HepG2 (cell line): ENCODE measurements around the gene DDAH2. TPM values are rescaled to one million over a fixed set of nuclear protein-coding genes. Genes with fewer than 3 reads are reported as not detected.

Experiments
- CCAR2 ChIP-seq: fragments of 200-400 bp; formaldehyde crosslinking; optimal IDR thresholded peaks from 2 replicates; pipeline ENCODE3; 2018; ENCODE audit warnings: low read depth, mild to moderate bottlenecking, low read length, moderate library complexity
- EEA1 ChIP-seq: sonication (generic); formaldehyde crosslinking; IDR thresholded peaks from 2 replicates; pipeline ENCODE4 v1.5.1; 2020; ENCODE audit warnings: mild to moderate bottlenecking, missing genetic modification reagents, borderline replicate concordance
- GTF2F1 ChIP-seq: fragments of 150-350 bp; IDR thresholded peaks from 2 replicates; pipeline ENCODE4 v1.6.1; 2014; ENCODE audit warnings: low read length
- HOXA3 ChIP-seq: sonication (generic); formaldehyde crosslinking; IDR thresholded peaks from 2 replicates; pipeline ENCODE4 v1.5.0; 2020; ENCODE audit warnings: missing genetic modification reagents
- MEIS2 ChIP-seq: sonication (generic); formaldehyde crosslinking; IDR thresholded peaks from 2 replicates; pipeline ENCODE4 v1.9.0; 2021; ENCODE audit warnings: mild to moderate bottlenecking, missing genetic modification reagents
- NRL ChIP-seq: sonication (generic); formaldehyde crosslinking; IDR thresholded peaks from 2 replicates; pipeline ENCODE4 v1.5.0; 2020; ENCODE audit warnings: missing genetic modification reagents, mild to moderate bottlenecking, moderate library complexity, borderline replicate concordance
- SAP130 ChIP-seq: IDR thresholded peaks from 2 replicates; pipeline ENCODE4 v1.6.1; 2016; ENCODE audit warnings: low read depth
- SNRNP70 ChIP-seq: fragments of 200-400 bp; formaldehyde crosslinking; IDR thresholded peaks from 2 replicates; pipeline ENCODE4 v1.6.1; 2017; ENCODE audit warnings: mild to moderate bottlenecking, low read depth, low read length, moderate library complexity
- SOX6 ChIP-seq, 2 experiments: fragments of 450-650 bp in 1 of 2; sonication (generic) in 1 of 2; formaldehyde crosslinking in 1 of 2; IDR thresholded peaks; 2 replicates each; pipeline versions ENCODE4 v1.4.0 to v1.6.1; 2017 to 2020; ENCODE audit warnings: antibody characterized with exemption in 1 of 2, mild to moderate bottlenecking in 1 of 2, missing genetic modification reagents in 1 of 2
- SRSF4 ChIP-seq: fragments of 200-400 bp; formaldehyde crosslinking; IDR thresholded peaks from one replicate; pipeline ENCODE4 v1.6.1; 2018; ENCODE audit warnings: mild to moderate bottlenecking, low read depth, low read length, moderate library complexity; ENCODE audit not compliant: poor library complexity, severe bottlenecking
- YEATS2 ChIP-seq: sonication (generic); formaldehyde crosslinking; IDR thresholded peaks from 2 replicates; pipeline ENCODE4 v1.4.0; 2020; ENCODE audit warnings: missing genetic modification reagents, borderline replicate concordance
- ZNF138 ChIP-seq: sonication (generic); formaldehyde crosslinking; IDR thresholded peaks from 2 replicates; pipeline ENCODE4 v1.5.0; 2020; ENCODE audit warnings: mild to moderate bottlenecking, low read depth, missing genetic modification reagents
- ZNF607 ChIP-seq: sonication (generic); formaldehyde crosslinking; IDR thresholded peaks from 2 replicates; pipeline ENCODE4 v1.5.1; 2020; ENCODE audit warnings: missing genetic modification reagents, mild to moderate bottlenecking, borderline replicate concordance
- ZNF792 ChIP-seq: IDR thresholded peaks from 2 replicates; pipeline ENCODE4 v1.6.1; 2016
- ZSCAN29 ChIP-seq: sonication (generic); formaldehyde crosslinking; conservative IDR thresholded peaks from 2 replicates; pipeline ENCODE4 v1.4.0; 2020; ENCODE audit warnings: mild to moderate bottlenecking, missing genetic modification reagents
- polyA plus RNA-seq, 8 experiments: library from polyadenylated mRNA; depleted of rRNA in 3 of 8; stranded (reverse) in 7 of 8; unstranded in 1 of 8; fragments of >200 nt; fragmentation: Illumina TruSeq in 4 of 8; extraction: Trizol in 4 of 8; gene quantifications; 2 replicates each; pipeline versions ENCODE4 v1.2.1 to v1.2.3, GENCODE V29; 2011 to 2016; ENCODE audit warnings: low read depth in 4 of 8, missing spikeins in 1 of 8, mixed read lengths in 1 of 8; ENCODE audit not compliant: insufficient read depth in 1 of 8
- total RNA-seq, 5 experiments: library from RNA; depleted of rRNA; stranded (reverse); fragments of >200 nt; fragmentation: Illumina TruSeq; extraction: Trizol; gene quantifications; 2 replicates each; pipeline ENCODE4 v1.2.3, GENCODE V29; 2016; ENCODE audit warnings: low read depth in 1 of 5
- TF ChIP-seq, protein P1 (sequence below): sonication (generic); formaldehyde crosslinking; IDR thresholded peaks from 2 replicates; pipeline ENCODE4 v1.4.0; 2020; ENCODE audit warnings: mild to moderate bottlenecking, missing genetic modification reagents
- TF ChIP-seq, protein P2 (sequence below): IDR thresholded peaks from 2 replicates; pipeline ENCODE4 v1.6.1; 2016
- TF ChIP-seq, protein P3 (sequence below): sonication (generic); formaldehyde crosslinking; IDR thresholded peaks from 2 replicates; pipeline ENCODE4 v1.5.1; 2020; ENCODE audit warnings: missing genetic modification reagents, mild to moderate bottlenecking, borderline replicate concordance
- TF ChIP-seq, protein P4 (sequence below): sonication (generic); formaldehyde crosslinking; conservative IDR thresholded peaks from 2 replicates; pipeline ENCODE4 v1.4.0; 2020; ENCODE audit warnings: mild to moderate bottlenecking, missing genetic modification reagents, moderate library complexity
- TF ChIP-seq, protein P5 (sequence below): sonication (generic); formaldehyde crosslinking; IDR thresholded peaks from 2 replicates; pipeline ENCODE4 v1.4.0; 2020; ENCODE audit warnings: missing genetic modification reagents

Gene DDAH2
- total and polyA plus RNA-seq, 2 of the 13 experiments (the other 11 are each of a cell fraction or from before 2014, with no cell fraction given), result 16.4 to 21.1 TPM

DNA sequence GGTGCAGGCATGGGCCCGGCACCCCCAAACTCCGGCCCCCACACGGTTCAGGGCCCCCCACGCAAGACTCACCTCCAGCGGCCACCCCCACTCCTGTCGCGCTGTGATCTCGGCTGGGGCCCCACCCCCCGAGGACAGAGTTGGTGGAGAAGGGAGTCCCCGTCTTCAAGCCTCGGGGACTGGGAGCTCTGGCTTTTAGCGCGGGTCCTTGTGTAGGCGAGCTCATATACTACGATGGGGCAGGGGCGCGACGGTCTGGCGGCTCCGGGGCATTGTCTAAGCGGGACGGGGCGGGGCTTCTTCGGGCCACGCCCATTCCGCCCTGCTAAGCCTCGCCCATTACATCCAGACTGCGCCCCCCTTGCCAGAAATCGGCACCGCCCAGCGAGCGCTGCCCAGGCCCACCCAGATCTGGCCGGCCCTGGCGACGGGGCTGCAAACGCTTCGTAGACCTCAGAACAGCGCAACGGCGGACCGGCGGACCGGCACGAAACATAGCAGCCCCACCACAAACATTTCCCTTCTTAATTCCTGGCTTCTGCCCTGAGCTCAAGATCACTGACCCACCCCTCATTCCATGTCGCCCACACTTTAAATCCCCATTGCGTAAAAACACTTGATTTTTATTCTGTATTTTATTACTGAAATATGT, 1.0 kb upstream of the DDAH2 start (continued):
- TF ChIP-seq SOX6 (IDR thresholded peaks at IDR 0.05) (no peak), SOX6 (CRISPR knock-in tag; IDR thresholded peaks at IDR 0.05) (0 out of 2 replicates have a peak, but pooled peaks have one; percentile 39), CCAR2 (no peak), YEATS2 (no peak), ZNF792 (CRISPR knock-in tag) (no peak), EEA1 (CRISPR knock-in tag) (0 out of 2 replicates have a peak, but pooled peaks have one; percentile 55), NRL (CRISPR knock-in tag) (0 out of 2 replicates have a peak, but pooled peaks have one; percentile 33), SRSF4 (peak; percentile 98), ZNF607 (CRISPR knock-in tag) (peak; percentile 95), ZNF138 (CRISPR knock-in tag) (peak; percentile 78; the same call in 1 of the 2 replicates), SAP130 (CRISPR knock-in tag) (peak; percentile 4; the same call in 1 of the 2 replicates), SNRNP70 (peak; percentile 82; the same call in 1 of the 2 replicates), ZSCAN29 (CRISPR knock-in tag) (peak; percentile 86), GTF2F1 (no peak), HOXA3 (CRISPR knock-in tag) (peak; percentile 53), MEIS2 (0 out of 2 replicates have a peak, but pooled peaks have one; percentile 43)
- TF ChIP-seq, protein P1, sequence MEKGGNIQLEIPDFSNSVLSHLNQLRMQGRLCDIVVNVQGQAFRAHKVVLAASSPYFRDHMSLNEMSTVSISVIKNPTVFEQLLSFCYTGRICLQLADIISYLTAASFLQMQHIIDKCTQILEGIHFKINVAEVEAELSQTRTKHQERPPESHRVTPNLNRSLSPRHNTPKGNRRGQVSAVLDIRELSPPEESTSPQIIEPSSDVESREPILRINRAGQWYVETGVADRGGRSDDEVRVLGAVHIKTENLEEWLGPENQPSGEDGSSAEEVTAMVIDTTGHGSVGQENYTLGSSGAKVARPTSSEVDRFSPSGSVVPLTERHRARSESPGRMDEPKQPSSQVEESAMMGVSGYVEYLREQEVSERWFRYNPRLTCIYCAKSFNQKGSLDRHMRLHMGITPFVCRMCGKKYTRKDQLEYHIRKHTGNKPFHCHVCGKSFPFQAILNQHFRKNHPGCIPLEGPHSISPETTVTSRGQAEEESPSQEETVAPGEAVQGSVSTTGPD (CRISPR knock-in tag), result no peak
- TF ChIP-seq, protein P2, sequence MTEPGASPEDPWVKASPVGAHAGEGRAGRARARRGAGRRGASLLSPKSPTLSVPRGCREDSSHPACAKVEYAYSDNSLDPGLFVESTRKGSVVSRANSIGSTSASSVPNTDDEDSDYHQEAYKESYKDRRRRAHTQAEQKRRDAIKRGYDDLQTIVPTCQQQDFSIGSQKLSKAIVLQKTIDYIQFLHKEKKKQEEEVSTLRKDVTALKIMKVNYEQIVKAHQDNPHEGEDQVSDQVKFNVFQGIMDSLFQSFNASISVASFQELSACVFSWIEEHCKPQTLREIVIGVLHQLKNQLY (CRISPR knock-in tag), result no peak
- TF ChIP-seq, protein P3, sequence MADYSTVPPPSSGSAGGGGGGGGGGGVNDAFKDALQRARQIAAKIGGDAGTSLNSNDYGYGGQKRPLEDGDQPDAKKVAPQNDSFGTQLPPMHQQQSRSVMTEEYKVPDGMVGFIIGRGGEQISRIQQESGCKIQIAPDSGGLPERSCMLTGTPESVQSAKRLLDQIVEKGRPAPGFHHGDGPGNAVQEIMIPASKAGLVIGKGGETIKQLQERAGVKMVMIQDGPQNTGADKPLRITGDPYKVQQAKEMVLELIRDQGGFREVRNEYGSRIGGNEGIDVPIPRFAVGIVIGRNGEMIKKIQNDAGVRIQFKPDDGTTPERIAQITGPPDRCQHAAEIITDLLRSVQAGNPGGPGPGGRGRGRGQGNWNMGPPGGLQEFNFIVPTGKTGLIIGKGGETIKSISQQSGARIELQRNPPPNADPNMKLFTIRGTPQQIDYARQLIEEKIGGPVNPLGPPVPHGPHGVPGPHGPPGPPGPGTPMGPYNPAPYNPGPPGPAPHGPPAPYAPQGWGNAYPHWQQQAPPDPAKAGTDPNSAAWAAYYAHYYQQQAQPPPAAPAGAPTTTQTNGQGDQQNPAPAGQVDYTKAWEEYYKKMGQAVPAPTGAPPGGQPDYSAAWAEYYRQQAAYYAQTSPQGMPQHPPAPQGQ (CRISPR knock-in tag), result peak; percentile 74; the same call in 1 of the 2 replicates
- TF ChIP-seq, protein P4, sequence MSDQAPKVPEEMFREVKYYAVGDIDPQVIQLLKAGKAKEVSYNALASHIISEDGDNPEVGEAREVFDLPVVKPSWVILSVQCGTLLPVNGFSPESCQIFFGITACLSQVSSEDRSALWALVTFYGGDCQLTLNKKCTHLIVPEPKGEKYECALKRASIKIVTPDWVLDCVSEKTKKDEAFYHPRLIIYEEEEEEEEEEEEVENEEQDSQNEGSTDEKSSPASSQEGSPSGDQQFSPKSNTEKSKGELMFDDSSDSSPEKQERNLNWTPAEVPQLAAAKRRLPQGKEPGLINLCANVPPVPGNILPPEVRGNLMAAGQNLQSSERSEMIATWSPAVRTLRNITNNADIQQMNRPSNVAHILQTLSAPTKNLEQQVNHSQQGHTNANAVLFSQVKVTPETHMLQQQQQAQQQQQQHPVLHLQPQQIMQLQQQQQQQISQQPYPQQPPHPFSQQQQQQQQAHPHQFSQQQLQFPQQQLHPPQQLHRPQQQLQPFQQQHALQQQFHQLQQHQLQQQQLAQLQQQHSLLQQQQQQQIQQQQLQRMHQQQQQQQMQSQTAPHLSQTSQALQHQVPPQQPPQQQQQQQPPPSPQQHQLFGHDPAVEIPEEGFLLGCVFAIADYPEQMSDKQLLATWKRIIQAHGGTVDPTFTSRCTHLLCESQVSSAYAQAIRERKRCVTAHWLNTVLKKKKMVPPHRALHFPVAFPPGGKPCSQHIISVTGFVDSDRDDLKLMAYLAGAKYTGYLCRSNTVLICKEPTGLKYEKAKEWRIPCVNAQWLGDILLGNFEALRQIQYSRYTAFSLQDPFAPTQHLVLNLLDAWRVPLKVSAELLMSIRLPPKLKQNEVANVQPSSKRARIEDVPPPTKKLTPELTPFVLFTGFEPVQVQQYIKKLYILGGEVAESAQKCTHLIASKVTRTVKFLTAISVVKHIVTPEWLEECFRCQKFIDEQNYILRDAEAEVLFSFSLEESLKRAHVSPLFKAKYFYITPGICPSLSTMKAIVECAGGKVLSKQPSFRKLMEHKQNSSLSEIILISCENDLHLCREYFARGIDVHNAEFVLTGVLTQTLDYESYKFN, result peak; percentile 2; the same call in 1 of the 2 replicates
- TF ChIP-seq, protein P5, sequence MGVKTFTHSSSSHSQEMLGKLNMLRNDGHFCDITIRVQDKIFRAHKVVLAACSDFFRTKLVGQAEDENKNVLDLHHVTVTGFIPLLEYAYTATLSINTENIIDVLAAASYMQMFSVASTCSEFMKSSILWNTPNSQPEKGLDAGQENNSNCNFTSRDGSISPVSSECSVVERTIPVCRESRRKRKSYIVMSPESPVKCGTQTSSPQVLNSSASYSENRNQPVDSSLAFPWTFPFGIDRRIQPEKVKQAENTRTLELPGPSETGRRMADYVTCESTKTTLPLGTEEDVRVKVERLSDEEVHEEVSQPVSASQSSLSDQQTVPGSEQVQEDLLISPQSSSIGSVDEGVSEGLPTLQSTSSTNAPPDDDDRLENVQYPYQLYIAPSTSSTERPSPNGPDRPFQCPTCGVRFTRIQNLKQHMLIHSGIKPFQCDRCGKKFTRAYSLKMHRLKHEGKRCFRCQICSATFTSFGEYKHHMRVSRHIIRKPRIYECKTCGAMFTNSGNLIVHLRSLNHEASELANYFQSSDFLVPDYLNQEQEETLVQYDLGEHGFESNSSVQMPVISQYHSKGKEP (CRISPR knock-in tag), result no peak
